ENCODE data around the gene ABAT. TPM values are rescaled to one million over a fixed set of nuclear protein-coding genes. Genes with fewer than 3 reads are reported as not detected.
"Not testable (repeated sequence)": the region's sequence is repeated elsewhere in the genome, so short reads cannot be mapped to it uniquely, and the experiment has no call there.

ABAT gene
- total and polyA plus RNA-seq, 2 of the 8 experiments (the other 6 are each of a cell fraction or from before 2014, with no cell fraction given): 6.4 to 8.4 TPM

GRCh38 chr16:8705100-8705822 lies 30.8 kb downstream of the ABAT start:
- H2BK120ac ChIP-seq (replicated peaks; ENCODE audit: low read depth, low read length); H3K56ac ChIP-seq (replicated peaks; ENCODE audit: insufficient read length, low read depth, low read length); H4K8ac ChIP-seq (ENCODE audit: extremely low read depth, insufficient read depth, low read length); H4K5ac ChIP-seq (ENCODE audit: insufficient read length, low read depth, low read length); H3K4me3 ChIP-seq (ENCODE audit: extremely low read depth in 1 of 4, insufficient read depth in 2 of 4, low read depth in 3 of 4, low read length in 4 of 4); H3K14ac ChIP-seq (ENCODE audit: insufficient read length); FAIRE-seq; H3K27ac ChIP-seq (ENCODE audit: low read depth, low read length); H2AK5ac ChIP-seq (ENCODE audit: low read depth, low read length); H2AFZ ChIP-seq (ENCODE audit: low read length); H4K91ac ChIP-seq (replicated peaks; ENCODE audit: insufficient read length, low read length); H3K79me2 ChIP-seq (ENCODE audit: control insufficient read depth in 1 of 2, insufficient read depth in 2 of 2, low read length in 2 of 2); POLR2A ChIA-PET (ENCODE audit: partially characterized antibody); DNase-seq (ENCODE audit: low read depth in 1 of 2, low spot score in 2 of 2); H3K27me3 ChIP-seq (replicated peaks in 1 of 4; ENCODE audit: control insufficient read depth in 3 of 4, extremely low read depth in 1 of 4, insufficient read depth in 3 of 4, low read length in 3 of 4); H2BK20ac ChIP-seq (ENCODE audit: low read length); H2BK15ac ChIP-seq (ENCODE audit: low read length); H3K23me2 ChIP-seq (ENCODE audit: low read depth, low read length); H3K4ac ChIP-seq (replicated peaks; ENCODE audit: insufficient read length, low read depth, low read length); H3K4me2 ChIP-seq (ENCODE audit: insufficient read depth in 1 of 2, low read depth in 2 of 2, low read length in 2 of 2); H3K23ac ChIP-seq (ENCODE audit: insufficient read length); H3K18ac ChIP-seq (ENCODE audit: extremely low read depth, low read length); H2BK12ac ChIP-seq (ENCODE audit: low read depth, low read length); H3K79me1 ChIP-seq (ENCODE audit: low read depth, low read length); H3K36me3 ChIP-seq (ENCODE audit: control insufficient read depth in 2 of 4, insufficient read depth in 4 of 4, low read length in 3 of 4); H3K9ac ChIP-seq (replicated peaks in 1 of 4; ENCODE audit: extremely low read depth in 1 of 4, low read depth in 3 of 4, low read length in 3 of 4); H2BK5ac ChIP-seq (ENCODE audit: low read depth, low read length); H4K20me1 ChIP-seq (replicated peaks in 1 of 2; ENCODE audit: control insufficient read depth in 1 of 2, insufficient read depth in 2 of 2, low read length in 2 of 2); H3K4me1 ChIP-seq (replicated peaks in 1 of 4; ENCODE audit: control insufficient read depth in 3 of 4, insufficient read depth in 4 of 4, low read length in 3 of 4); H3K9me3 ChIP-seq (ENCODE audit: insufficient read depth in 2 of 2, low read depth in 1 of 2, low read length in 1 of 2): not testable (repeated sequence)
- 67% methylated on average over 4 of the region's 4 CpGs; no CpG with 5 or more reads in 1 of the 2 experiments for WGBS, 2 experiments (ENCODE audit: extremely low coverage in 1 of 2, insufficient coverage in 1 of 2, insufficient read length in 1 of 2, insufficient replicate concordance in 2 of 2, low coverage in 1 of 2, low lambda C conversion rate in 2 of 2, missing lambda C conversion rate in 1 of 2)
- CTCF ChIA-PET (ENCODE audit: partially characterized antibody): interaction anchor here (0.7 to 0.8 kb wide), 3 partner anchors 83 to 116 kb away, joined by 3 read pairs; no protein-coding TSS in a partner anchor
